Stimulated activated naive B cell treated with anti-CD40 and anti-IgM and Interleukin-4, amounts not matched to agents 10 μg/mL and 1 μg/mL and 100 μg/mL, for 72 hours (primary cell): Measurements from ENCODE around the gene POR.
A peak's percentile ranks its signal among the peaks of the same experiment; 100 is the strongest.

Source experiments
- ATAC-seq, 2 donors: fragments of 150-1000 bp; cut with Tn5 transposase; replicated peaks; 2 replicates each; pipeline ENCODE4 v1.10.0; 2021; ENCODE audit warnings: moderate library complexity in 1 of 2
- DNase-seq: peaks from one replicate; pipeline ENCODE4 v3.0.0; 2021
- H3K27ac Mint-ChIP-seq: one replicate; pipeline ENCODE4 v1.8.0; 2022; ENCODE audit warnings: mild to moderate bottlenecking, mixed read lengths
- H3K27me3 Mint-ChIP-seq, 2 donors: one replicate each; pipeline ENCODE4 v1.8.0; 2022; ENCODE audit warnings: mixed read lengths in 2 of 2
- H3K36me3 Mint-ChIP-seq, 2 donors: one replicate each; pipeline ENCODE4 v1.8.0; 2022; ENCODE audit warnings: mixed read lengths in 2 of 2, mild to moderate bottlenecking in 1 of 2
- H3K4me1 Mint-ChIP-seq, 2 donors: one replicate each; pipeline ENCODE4 v1.8.0; 2022; ENCODE audit warnings: mixed read lengths in 2 of 2, mild to moderate bottlenecking in 1 of 2
- H3K4me3 Mint-ChIP-seq, 2 donors: one replicate each; pipeline ENCODE4 v1.8.0; 2022; ENCODE audit warnings: mild to moderate bottlenecking in 2 of 2, mixed read lengths in 2 of 2, moderate library complexity in 1 of 2
- H3K9me3 Mint-ChIP-seq, 2 donors: one replicate each; pipeline ENCODE4 v1.8.0; 2022; ENCODE audit warnings: mixed read lengths in 2 of 2, mild to moderate bottlenecking in 1 of 2

Gene POR

GRCh38 chr7:75980430-75981202, 65.7 kb downstream of the POR start:
- H3K27ac Mint-ChIP-seq: peak overlapping the region; percentile 47
- H3K4me3 Mint-ChIP-seq: peak overlapping the region in 1 of 2 donors; percentile 23
- H3K4me1 Mint-ChIP-seq: no peaks in the 10 kb centered on the region
- DNase-seq (no peak), ATAC-seq (no peak)
- H3K27me3 Mint-ChIP-seq: no peaks in the 10 kb centered on the region
- peaks cover 29 to 37% of the 10 kb centered on the region in 2 donors for H3K36me3 Mint-ChIP-seq
- no peaks in the 10 kb centered on the region for H3K9me3 Mint-ChIP-seq

- no peak overlapping the region for H3K4me3 Mint-ChIP-seq
- H3K36me3 Mint-ChIP-seq: peaks cover 32 to 39% of the 10 kb centered on the region in 2 donors
These were observed 66.2 kb downstream of the POR start for GRCh38 chr7:75981203-75981452.

GRCh38 chr7:75981453-75982305, 66.7 kb downstream of the POR start:
- ATAC-seq (no peak), DNase-seq (no peak)
- Mint-ChIP-seq H3K4me1 (no peaks in the 10 kb centered on the region), H3K27ac (peak overlapping the region; percentile 2), H3K27me3 (no peaks in the 10 kb centered on the region), H3K36me3 (peaks cover 32 to 41% of the 10 kb centered on the region in 2 donors), H3K9me3 (no peaks in the 10 kb centered on the region), H3K4me3 (peak overlapping the region; percentile 4 to 25)

More at GRCh38 chr7:75981203-75981452, 66.2 kb downstream of the POR start:
- no peaks in the 10 kb centered on the region for H3K4me1 Mint-ChIP-seq
- no peak for DNase-seq
- ATAC-seq: no peak
- H3K9me3 Mint-ChIP-seq: no peaks in the 10 kb centered on the region
- no peak overlapping the region for H3K27ac Mint-ChIP-seq
- H3K27me3 Mint-ChIP-seq: no peaks in the 10 kb centered on the region

- ATAC-seq (peak in 1 of 2 donors; percentile 13), DNase-seq (no peak)
- no peaks in the 10 kb centered on the region for H3K9me3 Mint-ChIP-seq
- H3K27ac Mint-ChIP-seq: no peak overlapping the region
- H3K36me3 Mint-ChIP-seq: peaks cover 38 to 49% of the 10 kb centered on the region in 2 donors
- peak overlapping the region in 1 of 2 donors; percentile 25 for H3K4me3 Mint-ChIP-seq
- H3K4me1 Mint-ChIP-seq: peaks cover 0 to 3% of the 10 kb centered on the region in 2 donors
- no peaks in the 10 kb centered on the region for H3K27me3 Mint-ChIP-seq
These were observed 67.5 kb downstream of the POR start for GRCh38 chr7:75982306-75983064.

GRCh38 chr7:75983471-75984129, 68.6 kb downstream of the POR start:
- Mint-ChIP-seq H3K27ac (no peak overlapping the region), H3K4me3 (no peak overlapping the region), H3K4me1 (peaks cover 8 to 9% of the 10 kb centered on the region in 2 donors), H3K27me3 (no peaks in the 10 kb centered on the region), H3K36me3 (peaks cover 42 to 57% of the 10 kb centered on the region in 2 donors), H3K9me3 (no peaks in the 10 kb centered on the region)
- ATAC-seq: no peak
- no peak for DNase-seq

GRCh38 chr7:75984130-75985008, 69.4 kb downstream of the POR start:
- no peak overlapping the region for H3K4me3 Mint-ChIP-seq
- H3K36me3 Mint-ChIP-seq: peaks cover 42 to 53% of the 10 kb centered on the region in 2 donors
- no peaks in the 10 kb centered on the region for H3K27me3 Mint-ChIP-seq
- DNase-seq (no peak), ATAC-seq (no peak)
- peaks cover 10 to 11% of the 10 kb centered on the region in 2 donors for H3K4me1 Mint-ChIP-seq
- H3K27ac Mint-ChIP-seq: peak overlapping the region; percentile 62
- no peaks in the 10 kb centered on the region for H3K9me3 Mint-ChIP-seq

GRCh38 chr7:75985009-75985517, 70.1 kb downstream of the POR start:
- H3K4me3 Mint-ChIP-seq: no peak overlapping the region
- H3K9me3 Mint-ChIP-seq: no peaks in the 10 kb centered on the region
- H3K36me3 Mint-ChIP-seq: peaks cover 39 to 56% of the 10 kb centered on the region in 2 donors
- peak overlapping the region; percentile 62 for H3K27ac Mint-ChIP-seq
- peaks cover 17% of the 10 kb centered on the region in 2 donors for H3K4me1 Mint-ChIP-seq
- H3K27me3 Mint-ChIP-seq: no peaks in the 10 kb centered on the region
- DNase-seq: no peak
- ATAC-seq: no peak

- H3K27me3 Mint-ChIP-seq: no peaks in the 10 kb centered on the region
These were observed 70.7 kb downstream of the POR start for GRCh38 chr7:75985518-75986146.

GRCh38 chr7:75986147-75986781, 71.3 kb downstream of the POR start:
- no peak overlapping the region for H3K4me3 Mint-ChIP-seq
- ATAC-seq (no peak), DNase-seq (no peak)
- no peak overlapping the region for H3K27ac Mint-ChIP-seq
- peaks cover 26% of the 10 kb centered on the region in 2 donors for H3K4me1 Mint-ChIP-seq
- H3K9me3 Mint-ChIP-seq: no peaks in the 10 kb centered on the region
- no peaks in the 10 kb centered on the region for H3K27me3 Mint-ChIP-seq
- peaks cover 38 to 63% of the 10 kb centered on the region in 2 donors for H3K36me3 Mint-ChIP-seq

More at GRCh38 chr7:75985518-75986146, 70.7 kb downstream of the POR start:
- Mint-ChIP-seq H3K4me3 (no peak overlapping the region), H3K9me3 (no peaks in the 10 kb centered on the region), H3K36me3 (peaks cover 37 to 58% of the 10 kb centered on the region in 2 donors), H3K27ac (no peak overlapping the region), H3K4me1 (peaks cover 21% of the 10 kb centered on the region in 2 donors)
- DNase-seq (no peak), ATAC-seq (no peak)

- no peak for DNase-seq
- Mint-ChIP-seq H3K36me3 (peaks cover 36 to 59% of the 10 kb centered on the region in 2 donors), H3K4me1 (peaks cover 26% of the 10 kb centered on the region in 2 donors), H3K4me3 (no peak overlapping the region), H3K27me3 (no peaks in the 10 kb centered on the region), H3K27ac (peak overlapping the region; percentile 63), H3K9me3 (no peaks in the 10 kb centered on the region)
- no peak for ATAC-seq
These were observed 72.3 kb downstream of the POR start for GRCh38 chr7:75987026-75987804.

GRCh38 chr7:75987805-75988567, 73.0 kb downstream of the POR start:
- peaks cover 26 to 28% of the 10 kb centered on the region in 2 donors for H3K4me1 Mint-ChIP-seq
- no peak for ATAC-seq
- H3K4me3 Mint-ChIP-seq: no peak overlapping the region
- DNase-seq: no peak
- H3K27me3 Mint-ChIP-seq: no peaks in the 10 kb centered on the region
- no peaks in the 10 kb centered on the region for H3K9me3 Mint-ChIP-seq
- peak overlapping the region; percentile 75 for H3K27ac Mint-ChIP-seq
- peaks cover 36 to 52% of the 10 kb centered on the region in 2 donors for H3K36me3 Mint-ChIP-seq
